ENCODE results near the gene PARVA.

GRCh38 chr11:12542186-12542935 is 165.0 kb downstream of the PARVA start:
- TF ChIP-seq POLR2AphosphoS5 (IDR thresholded peaks at IDR 0.05; ENCODE audit: low read depth, low read length) (no peak), POLR2A (IDR thresholded peaks at IDR 0.05; ENCODE audit: low read depth, low read length) (no peak)
